K562 (cell line): ENCODE data around the gene MSI1. TPM values are rescaled to one million over a fixed set of nuclear protein-coding genes. Genes with fewer than 3 reads are reported as not detected.
A peak's percentile ranks its signal among the peaks of the same experiment; 100 is the strongest.

Experiments used
- DPF2 ChIP-seq: fragments of 450-650 bp; IDR thresholded peaks from 2 replicates; pipeline ENCODE4 v1.6.1; 2016
- HNRNPL ChIP-seq: fragments of 200-400 bp; formaldehyde crosslinking; IDR thresholded peaks from 2 replicates; pipeline ENCODE4 v1.6.1; 2017; ENCODE audit warnings: low read depth, mild to moderate bottlenecking, low read length
- KAT2B ChIP-seq: IDR thresholded peaks from one replicate; pipeline ENCODE4 v1.6.1; 2012; ENCODE audit warnings: low read depth, mild to moderate bottlenecking, control low read depth, inconsistent platforms, low read length, moderate library complexity
- MAFG ChIP-seq: fragments of 450-650 bp; conservative IDR thresholded peaks from 2 replicates; pipeline ENCODE4 v1.6.1; 2016; ENCODE audit warnings: missing genetic modification characterization, missing compliant biosample characterization
- MYC ChIP-seq, 2 experiments: fragments of 250-450 bp in 1 of 2; sonication (Bioruptor Pico) in 1 of 2; IDR thresholded peaks; 2 replicates each; pipeline versions ENCODE4 v1.5.1 to v1.6.1; 2012 to 2021; ENCODE audit warnings: low read depth in 2 of 2, borderline replicate concordance in 1 of 2, improper control_type of control experiment in 1 of 2, low read length in 1 of 2, mild to moderate bottlenecking in 1 of 2, moderate library complexity in 1 of 2
- PHB2 ChIP-seq: fragments of 450-650 bp; IDR thresholded peaks from 2 replicates; pipeline ENCODE4 v1.6.1; 2017; ENCODE audit warnings: low read depth
- RAD21 ChIP-seq, 2 experiments: fragments of 250-450 bp in 1 of 2; fragments of 450-650 bp in 1 of 2; sonication (Bioruptor Pico) in 1 of 2; formaldehyde crosslinking in 1 of 2; IDR thresholded peaks in 1 of 2; conservative IDR thresholded peaks in 1 of 2; 2 replicates each; pipeline versions ENCODE4 v1.4.0 to v1.8.0; 2020 to 2022; ENCODE audit warnings: mild to moderate bottlenecking in 2 of 2, moderate library complexity in 1 of 2
- SNRNP70 ChIP-seq: fragments of 200-400 bp; formaldehyde crosslinking; optimal IDR thresholded peaks from 2 replicates; pipeline ENCODE3; 2017; ENCODE audit warnings: low read depth, low read length
- ZNF263 ChIP-seq: sonication (generic); formaldehyde crosslinking; IDR thresholded peaks from 2 replicates; pipeline ENCODE4 v1.8.0; 2022; ENCODE audit warnings: mild to moderate bottlenecking, missing genetic modification reagents, borderline replicate concordance
- ZNF77 ChIP-seq: fragments of 250-450 bp; sonication (Bioruptor Pico); IDR thresholded peaks from 2 replicates; pipeline ENCODE4 v1.5.0; 2020
- polyA plus RNA-seq, 8 experiments: library from polyadenylated mRNA; depleted of rRNA in 4 of 8; stranded (reverse) in 5 of 8; unstranded in 3 of 8; fragments of >200 nt; fragmentation: Nextera tagmentation in 2 of 8; fragmentation: Illumina TruSeq in 1 of 8; extraction: Ambion mirVana in 2 of 8; extraction: Trizol in 1 of 8; gene quantifications; 2 replicates each; pipeline versions ENCODE4 v1.2.1 to v1.2.3, GENCODE V29; 2011 to 2014; ENCODE audit warnings: inconsistent platforms in 1 of 8, missing spikeins in 1 of 8
- total RNA-seq, 7 experiments: library from RNA; depleted of rRNA in 6 of 7; stranded (reverse); fragments of >200 nt in 6 of 7; fragmentation: Illumina TruSeq in 2 of 7; extraction: Trizol in 2 of 7; gene quantifications; 2 replicates each; pipeline versions ENCODE4 v1.2.1 to v1.2.3, GENCODE V29; 2011 to 2021; ENCODE audit warnings: low replicate concordance in 1 of 7
- TF ChIP-seq, protein P1 (sequence below): fragments of 450-650 bp; formaldehyde crosslinking; IDR thresholded peaks from 2 replicates; pipeline ENCODE4 v1.4.0; 2022; ENCODE audit warnings: missing genetic modification characterization
- TF ChIP-seq, protein P2 (sequence below): sonication (generic); formaldehyde crosslinking; IDR thresholded peaks from 2 replicates; pipeline ENCODE4 v1.8.0; 2023; ENCODE audit warnings: mild to moderate bottlenecking, missing genetic modification reagents
- TF ChIP-seq, protein P3 (sequence below): fragments of 250-450 bp; sonication (Bioruptor Pico); IDR thresholded peaks from 2 replicates; pipeline ENCODE4 v1.4.0; 2020
- TF ChIP-seq, protein P4 (sequence below): fragments of 200-800 bp; sonication (Bioruptor generic); IDR thresholded peaks from 2 replicates; pipeline ENCODE4 v1.6.1; 2017; ENCODE audit warnings: missing genetic modification characterization, missing compliant biosample characterization
- TF ChIP-seq, protein P5 (sequence below): sonication (generic); formaldehyde crosslinking; IDR thresholded peaks from 2 replicates; pipeline ENCODE4 v1.8.0; 2022; ENCODE audit warnings: mild to moderate bottlenecking, missing genetic modification reagents

Gene MSI1
- total and polyA plus RNA-seq, 9 of the 15 experiments (the other 6 are each of a cell fraction or from before 2014, with no cell fraction given) = 0.16 TPM; not detected in 8

DNA sequence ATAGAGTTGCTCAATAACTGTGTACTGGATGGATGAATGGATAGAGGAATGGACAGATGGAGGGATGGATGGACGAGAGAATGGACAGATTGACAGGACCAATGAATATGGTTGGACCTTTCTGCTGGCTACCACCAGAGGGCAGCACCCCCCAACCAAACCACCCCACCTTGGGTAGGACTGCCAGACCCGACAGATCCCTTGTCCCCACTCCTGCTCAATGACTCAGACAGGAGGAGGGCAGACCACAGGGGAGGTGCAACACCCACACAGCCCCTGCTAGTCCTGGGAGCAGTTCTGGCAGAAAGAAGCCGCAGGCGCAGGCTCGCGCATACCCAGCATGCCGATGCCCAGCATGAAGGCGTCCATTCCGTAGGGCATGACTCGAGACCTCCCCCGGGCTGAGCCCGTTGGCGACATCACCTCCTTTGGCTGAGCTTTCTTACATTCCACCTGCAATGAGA, 12.4 kb downstream of the MSI1 start (continued):
- 0 out of 2 replicates have a peak, but pooled peaks have one; percentile 13 for TF ChIP-seq MYC (IDR thresholded peaks at IDR 0.05; ENCODE audit: low read depth, low read length)
- TF ChIP-seq MYC (CRISPR knock-in tag; IDR thresholded peaks at IDR 0.05; ENCODE audit: borderline replicate concordance, low read depth) = no peak
- TF ChIP-seq, protein P1, sequence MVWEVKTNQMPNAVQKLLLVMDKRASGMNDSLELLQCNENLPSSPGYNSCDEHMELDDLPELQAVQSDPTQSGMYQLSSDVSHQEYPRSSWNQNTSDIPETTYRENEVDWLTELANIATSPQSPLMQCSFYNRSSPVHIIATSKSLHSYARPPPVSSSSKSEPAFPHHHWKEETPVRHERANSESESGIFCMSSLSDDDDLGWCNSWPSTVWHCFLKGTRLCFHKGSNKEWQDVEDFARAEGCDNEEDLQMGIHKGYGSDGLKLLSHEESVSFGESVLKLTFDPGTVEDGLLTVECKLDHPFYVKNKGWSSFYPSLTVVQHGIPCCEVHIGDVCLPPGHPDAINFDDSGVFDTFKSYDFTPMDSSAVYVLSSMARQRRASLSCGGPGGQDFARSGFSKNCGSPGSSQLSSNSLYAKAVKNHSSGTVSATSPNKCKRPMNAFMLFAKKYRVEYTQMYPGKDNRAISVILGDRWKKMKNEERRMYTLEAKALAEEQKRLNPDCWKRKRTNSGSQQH (CRISPR knock-in tag) = no peak
- TF ChIP-seq ZNF263 (CRISPR knock-in tag) = peak; percentile 46; the same call in 1 of the 2 replicates
- no peak for TF ChIP-seq MAFG (tag)
- TF ChIP-seq SNRNP70 = no peak
- TF ChIP-seq KAT2B = no peak
- TF ChIP-seq, protein P2, sequence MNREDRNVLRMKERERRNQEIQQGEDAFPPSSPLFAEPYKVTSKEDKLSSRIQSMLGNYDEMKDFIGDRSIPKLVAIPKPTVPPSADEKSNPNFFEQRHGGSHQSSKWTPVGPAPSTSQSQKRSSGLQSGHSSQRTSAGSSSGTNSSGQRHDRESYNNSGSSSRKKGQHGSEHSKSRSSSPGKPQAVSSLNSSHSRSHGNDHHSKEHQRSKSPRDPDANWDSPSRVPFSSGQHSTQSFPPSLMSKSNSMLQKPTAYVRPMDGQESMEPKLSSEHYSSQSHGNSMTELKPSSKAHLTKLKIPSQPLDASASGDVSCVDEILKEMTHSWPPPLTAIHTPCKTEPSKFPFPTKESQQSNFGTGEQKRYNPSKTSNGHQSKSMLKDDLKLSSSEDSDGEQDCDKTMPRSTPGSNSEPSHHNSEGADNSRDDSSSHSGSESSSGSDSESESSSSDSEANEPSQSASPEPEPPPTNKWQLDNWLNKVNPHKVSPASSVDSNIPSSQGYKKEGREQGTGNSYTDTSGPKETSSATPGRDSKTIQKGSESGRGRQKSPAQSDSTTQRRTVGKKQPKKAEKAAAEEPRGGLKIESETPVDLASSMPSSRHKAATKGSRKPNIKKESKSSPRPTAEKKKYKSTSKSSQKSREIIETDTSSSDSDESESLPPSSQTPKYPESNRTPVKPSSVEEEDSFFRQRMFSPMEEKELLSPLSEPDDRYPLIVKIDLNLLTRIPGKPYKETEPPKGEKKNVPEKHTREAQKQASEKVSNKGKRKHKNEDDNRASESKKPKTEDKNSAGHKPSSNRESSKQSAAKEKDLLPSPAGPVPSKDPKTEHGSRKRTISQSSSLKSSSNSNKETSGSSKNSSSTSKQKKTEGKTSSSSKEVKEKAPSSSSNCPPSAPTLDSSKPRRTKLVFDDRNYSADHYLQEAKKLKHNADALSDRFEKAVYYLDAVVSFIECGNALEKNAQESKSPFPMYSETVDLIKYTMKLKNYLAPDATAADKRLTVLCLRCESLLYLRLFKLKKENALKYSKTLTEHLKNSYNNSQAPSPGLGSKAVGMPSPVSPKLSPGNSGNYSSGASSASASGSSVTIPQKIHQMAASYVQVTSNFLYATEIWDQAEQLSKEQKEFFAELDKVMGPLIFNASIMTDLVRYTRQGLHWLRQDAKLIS (CRISPR knock-in tag) = no peak
- TF ChIP-seq, protein P3, sequence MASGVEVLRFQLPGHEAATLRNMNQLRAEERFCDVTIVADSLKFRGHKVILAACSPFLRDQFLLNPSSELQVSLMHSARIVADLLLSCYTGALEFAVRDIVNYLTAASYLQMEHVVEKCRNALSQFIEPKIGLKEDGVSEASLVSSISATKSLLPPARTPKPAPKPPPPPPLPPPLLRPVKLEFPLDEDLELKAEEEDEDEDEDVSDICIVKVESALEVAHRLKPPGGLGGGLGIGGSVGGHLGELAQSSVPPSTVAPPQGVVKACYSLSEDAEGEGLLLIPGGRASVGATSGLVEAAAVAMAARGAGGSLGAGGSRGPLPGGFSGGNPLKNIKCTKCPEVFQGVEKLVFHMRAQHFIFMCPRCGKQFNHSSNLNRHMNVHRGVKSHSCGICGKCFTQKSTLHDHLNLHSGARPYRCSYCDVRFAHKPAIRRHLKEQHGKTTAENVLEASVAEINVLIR (CRISPR knock-in tag) = no peak
- TF ChIP-seq RAD21 (CRISPR knock-in tag; conservative IDR thresholded peaks at IDR 0.05 in 1 of 2, IDR thresholded peaks at IDR 0.05 in 1 of 2) = peak; percentile 90 to 98
- TF ChIP-seq, protein P4, sequence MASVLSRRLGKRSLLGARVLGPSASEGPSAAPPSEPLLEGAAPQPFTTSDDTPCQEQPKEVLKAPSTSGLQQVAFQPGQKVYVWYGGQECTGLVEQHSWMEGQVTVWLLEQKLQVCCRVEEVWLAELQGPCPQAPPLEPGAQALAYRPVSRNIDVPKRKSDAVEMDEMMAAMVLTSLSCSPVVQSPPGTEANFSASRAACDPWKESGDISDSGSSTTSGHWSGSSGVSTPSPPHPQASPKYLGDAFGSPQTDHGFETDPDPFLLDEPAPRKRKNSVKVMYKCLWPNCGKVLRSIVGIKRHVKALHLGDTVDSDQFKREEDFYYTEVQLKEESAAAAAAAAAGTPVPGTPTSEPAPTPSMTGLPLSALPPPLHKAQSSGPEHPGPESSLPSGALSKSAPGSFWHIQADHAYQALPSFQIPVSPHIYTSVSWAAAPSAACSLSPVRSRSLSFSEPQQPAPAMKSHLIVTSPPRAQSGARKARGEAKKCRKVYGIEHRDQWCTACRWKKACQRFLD (CRISPR knock-in tag) = no peak
- TF ChIP-seq PHB2 = no peak
- peak; percentile 76 for TF ChIP-seq DPF2
- TF ChIP-seq ZNF77 (CRISPR knock-in tag) = no peak
- no peak for TF ChIP-seq HNRNPL
- TF ChIP-seq, protein P5, sequence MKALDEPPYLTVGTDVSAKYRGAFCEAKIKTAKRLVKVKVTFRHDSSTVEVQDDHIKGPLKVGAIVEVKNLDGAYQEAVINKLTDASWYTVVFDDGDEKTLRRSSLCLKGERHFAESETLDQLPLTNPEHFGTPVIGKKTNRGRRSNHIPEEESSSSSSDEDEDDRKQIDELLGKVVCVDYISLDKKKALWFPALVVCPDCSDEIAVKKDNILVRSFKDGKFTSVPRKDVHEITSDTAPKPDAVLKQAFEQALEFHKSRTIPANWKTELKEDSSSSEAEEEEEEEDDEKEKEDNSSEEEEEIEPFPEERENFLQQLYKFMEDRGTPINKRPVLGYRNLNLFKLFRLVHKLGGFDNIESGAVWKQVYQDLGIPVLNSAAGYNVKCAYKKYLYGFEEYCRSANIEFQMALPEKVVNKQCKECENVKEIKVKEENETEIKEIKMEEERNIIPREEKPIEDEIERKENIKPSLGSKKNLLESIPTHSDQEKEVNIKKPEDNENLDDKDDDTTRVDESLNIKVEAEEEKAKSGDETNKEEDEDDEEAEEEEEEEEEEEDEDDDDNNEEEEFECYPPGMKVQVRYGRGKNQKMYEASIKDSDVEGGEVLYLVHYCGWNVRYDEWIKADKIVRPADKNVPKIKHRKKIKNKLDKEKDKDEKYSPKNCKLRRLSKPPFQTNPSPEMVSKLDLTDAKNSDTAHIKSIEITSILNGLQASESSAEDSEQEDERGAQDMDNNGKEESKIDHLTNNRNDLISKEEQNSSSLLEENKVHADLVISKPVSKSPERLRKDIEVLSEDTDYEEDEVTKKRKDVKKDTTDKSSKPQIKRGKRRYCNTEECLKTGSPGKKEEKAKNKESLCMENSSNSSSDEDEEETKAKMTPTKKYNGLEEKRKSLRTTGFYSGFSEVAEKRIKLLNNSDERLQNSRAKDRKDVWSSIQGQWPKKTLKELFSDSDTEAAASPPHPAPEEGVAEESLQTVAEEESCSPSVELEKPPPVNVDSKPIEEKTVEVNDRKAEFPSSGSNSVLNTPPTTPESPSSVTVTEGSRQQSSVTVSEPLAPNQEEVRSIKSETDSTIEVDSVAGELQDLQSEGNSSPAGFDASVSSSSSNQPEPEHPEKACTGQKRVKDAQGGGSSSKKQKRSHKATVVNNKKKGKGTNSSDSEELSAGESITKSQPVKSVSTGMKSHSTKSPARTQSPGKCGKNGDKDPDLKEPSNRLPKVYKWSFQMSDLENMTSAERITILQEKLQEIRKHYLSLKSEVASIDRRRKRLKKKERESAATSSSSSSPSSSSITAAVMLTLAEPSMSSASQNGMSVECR = peak; percentile 39; the same call in 1 of the 2 replicates
